Limb (tissue), 2 donors: ENCODE measurements around the gene ATF6.
"Not testable (repeated sequence)": the region's sequence is repeated elsewhere in the genome, so short reads cannot be mapped to it uniquely, and the experiment has no call there.

Experiments used
- DNase-seq, 2 donors: peaks; one replicate each; pipeline ENCODE4 v3.0.0-alpha.2; 2016; ENCODE audit errors: extremely low spot score in 2 of 2

Gene ATF6

DNA sequence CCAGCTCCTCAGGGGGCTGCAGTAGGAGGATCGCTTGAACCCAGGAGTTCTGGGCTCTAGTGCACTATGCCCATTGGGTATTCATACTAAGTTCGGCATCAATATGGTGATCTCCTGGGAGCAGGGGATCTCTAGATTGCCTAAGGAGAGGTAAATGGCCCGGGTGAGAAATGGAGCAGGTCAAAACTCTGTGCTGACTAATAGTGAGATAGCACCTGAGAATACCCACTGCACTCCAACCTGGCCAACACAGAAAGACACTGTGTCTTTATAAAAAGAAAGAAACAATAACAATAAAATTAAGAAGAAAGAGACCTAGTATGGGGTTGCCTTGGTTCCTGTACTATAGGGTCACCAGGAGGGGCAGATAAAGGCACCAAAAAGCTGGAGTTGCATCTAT lies 30.3 kb upstream of the ATF6 start:
- DNase-seq: no peak

DNA sequence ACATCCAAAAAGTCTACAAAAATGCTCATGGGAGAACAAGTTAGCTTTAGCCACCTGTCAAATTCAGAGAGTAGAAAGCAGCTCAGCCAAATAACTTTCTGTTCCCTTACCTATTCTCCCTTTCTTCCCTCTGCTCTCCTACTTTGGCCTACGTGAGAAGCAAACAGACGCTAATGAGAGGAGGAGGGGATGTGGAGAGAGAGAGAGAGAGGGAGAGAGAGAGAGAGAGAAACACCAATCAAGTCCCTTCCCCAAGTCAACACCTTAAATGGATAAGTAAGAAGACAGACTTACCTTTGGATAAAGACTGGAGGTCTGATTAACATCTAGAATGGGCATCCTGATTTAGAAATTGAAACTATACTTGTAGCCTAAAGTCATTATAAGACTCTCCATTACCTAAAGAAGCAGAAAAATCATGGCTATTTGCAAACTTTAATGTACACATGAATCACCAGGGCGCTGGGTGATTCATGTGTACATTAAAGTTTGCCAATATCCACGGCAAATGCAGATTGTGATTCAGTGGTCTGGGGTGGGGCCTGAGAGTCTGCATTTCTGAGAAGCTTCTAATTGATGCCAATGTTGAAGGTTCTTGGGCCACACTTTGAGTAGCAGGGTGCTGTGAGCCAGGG lies 29.7 kb upstream of the ATF6 start:
- DNase-seq: no peak

DNA sequence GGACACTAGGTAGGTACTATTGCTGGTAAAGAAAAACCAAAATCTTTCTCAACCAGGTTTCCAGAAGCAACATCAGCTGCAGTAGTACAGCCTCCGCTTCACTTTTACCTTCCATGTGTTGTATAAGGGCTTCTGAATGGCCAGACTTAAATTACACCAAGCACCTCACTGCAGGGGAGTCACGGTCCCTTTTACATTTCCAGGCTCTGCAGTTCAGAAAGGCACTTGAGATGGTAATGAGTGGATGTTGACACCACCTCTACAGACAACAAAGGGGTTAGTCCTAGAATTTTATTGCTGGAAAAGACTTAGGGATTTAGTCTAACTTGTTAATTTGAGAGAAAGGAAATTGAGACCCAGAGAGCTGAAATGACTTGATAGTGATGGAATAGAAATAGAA lies 28.5 kb upstream of the ATF6 start:
- DNase-seq: no peak

DNA sequence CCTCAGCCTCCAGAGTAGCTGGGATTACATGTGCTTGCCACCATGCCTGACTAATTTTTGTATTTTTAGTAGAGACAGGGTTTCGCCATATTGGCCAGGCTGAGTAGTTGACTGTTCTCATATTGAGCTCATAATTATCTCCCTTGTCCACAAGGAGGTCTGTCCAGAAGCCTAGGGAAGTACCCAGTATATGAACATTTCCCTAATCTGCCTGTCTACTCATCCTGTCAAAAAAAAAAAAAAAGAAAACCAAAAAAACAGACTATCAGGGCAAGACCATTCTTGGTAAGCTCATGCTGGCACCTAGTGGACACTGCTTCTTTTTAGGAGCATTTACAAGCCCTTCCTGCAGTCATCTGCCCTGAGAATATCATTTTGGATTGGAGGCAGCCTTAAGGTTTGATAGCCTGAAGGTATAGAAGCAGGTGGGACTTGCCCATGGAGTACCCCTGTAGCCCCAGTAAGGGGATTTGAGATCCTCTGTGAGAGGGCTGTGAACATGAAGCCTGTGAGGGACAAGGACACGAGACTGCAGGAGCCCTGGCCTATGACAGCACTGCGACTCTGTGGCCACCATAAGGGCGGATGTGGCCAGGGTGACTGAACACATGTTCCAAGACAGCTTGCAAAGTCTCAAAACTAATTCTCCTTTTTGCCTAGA lies 27.4 kb upstream of the ATF6 start:
- no peak for DNase-seq

DNA sequence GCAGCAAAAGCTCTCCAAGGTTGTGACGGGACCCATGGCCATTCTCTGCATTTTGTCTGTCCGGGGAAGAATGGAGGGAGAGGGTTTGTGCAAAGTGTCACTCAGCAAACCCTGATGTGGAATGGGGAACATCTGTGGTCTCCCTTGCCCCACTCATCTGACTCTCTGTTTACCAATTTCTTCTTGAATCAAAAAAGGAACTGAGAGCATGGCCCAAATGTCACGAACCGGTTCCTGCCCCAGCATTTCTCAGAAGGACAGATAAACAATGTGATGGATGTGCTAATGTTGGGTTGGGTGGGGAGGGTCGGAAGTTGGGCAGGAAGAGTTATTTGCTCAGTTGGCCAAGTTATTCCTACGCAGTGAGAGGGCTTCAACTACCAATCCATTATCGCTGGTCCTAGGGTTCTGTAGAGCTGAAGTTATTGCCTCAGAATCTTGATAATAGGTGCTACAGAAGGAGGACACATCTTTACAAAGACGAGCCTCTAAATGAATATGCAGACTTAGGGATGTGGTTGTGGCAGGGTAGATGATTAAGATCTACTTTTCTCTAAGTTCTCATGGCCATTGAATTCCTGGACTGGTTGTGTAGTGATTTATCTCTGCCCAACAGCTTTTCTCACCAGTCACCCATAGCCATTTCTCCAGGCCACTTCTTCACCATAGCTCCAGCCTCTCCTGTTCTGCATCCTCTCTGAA lies 26.1 kb upstream of the ATF6 start:
- no peak for DNase-seq

DNA sequence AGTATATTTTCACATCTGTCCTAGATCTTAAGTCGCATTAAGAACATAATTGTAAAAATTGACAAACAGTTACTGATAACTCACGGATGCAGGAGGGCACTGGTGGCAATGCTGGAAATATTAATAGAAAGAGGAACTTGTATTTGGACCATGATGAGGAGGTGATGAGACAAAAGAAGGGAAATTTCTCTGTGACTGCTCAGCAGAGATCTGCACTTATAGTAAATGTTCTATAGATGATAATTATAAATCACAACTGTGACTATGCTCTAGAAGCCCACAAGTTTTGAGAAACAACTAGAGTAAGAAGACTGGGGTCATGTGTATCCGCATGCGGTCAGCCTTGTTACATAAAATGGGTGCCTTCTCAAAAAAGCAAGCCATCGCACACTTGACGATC lies 25.2 kb upstream of the ATF6 start:
- no peak for DNase-seq

DNA sequence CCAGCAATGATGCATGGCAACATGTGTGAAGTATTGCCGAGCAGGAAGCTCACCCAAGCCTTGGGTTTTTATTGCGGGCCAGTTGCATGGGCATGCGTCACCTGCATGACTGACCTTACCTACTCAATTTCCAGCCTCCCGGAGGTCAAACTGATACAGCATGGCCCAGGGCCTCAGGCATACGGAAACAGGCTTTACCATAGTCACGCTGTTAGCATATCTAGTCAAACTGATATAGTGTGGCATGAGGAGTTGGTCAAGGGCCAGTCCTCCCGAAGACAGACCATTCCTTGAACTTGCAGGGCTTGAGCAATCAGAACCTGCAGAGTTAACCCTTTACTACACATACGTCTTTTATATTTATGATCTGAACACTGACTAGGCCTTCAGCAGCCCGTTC lies 22.9 kb upstream of the ATF6 start:
- DNase-seq: no peak

DNA sequence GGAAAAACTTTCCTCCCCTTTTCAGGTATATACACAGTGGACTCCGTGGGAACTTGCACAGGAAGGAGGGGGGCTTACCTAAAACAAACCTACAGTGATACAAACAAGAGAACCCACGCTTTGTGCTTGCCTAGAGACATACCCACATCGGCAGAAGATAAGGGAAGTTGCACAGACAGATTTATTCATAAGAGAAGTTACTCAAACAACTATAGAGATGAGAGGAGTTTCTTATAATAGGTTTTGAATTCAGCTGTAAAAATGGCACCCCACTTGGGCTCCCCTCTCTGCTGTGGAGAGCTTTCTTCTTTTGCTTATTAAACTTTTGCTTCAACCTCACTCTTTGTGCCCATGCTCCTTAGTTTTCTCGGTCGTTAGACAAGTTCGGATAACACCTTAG lies 18.3 kb upstream of the ATF6 start:
- no peak for DNase-seq

DNA sequence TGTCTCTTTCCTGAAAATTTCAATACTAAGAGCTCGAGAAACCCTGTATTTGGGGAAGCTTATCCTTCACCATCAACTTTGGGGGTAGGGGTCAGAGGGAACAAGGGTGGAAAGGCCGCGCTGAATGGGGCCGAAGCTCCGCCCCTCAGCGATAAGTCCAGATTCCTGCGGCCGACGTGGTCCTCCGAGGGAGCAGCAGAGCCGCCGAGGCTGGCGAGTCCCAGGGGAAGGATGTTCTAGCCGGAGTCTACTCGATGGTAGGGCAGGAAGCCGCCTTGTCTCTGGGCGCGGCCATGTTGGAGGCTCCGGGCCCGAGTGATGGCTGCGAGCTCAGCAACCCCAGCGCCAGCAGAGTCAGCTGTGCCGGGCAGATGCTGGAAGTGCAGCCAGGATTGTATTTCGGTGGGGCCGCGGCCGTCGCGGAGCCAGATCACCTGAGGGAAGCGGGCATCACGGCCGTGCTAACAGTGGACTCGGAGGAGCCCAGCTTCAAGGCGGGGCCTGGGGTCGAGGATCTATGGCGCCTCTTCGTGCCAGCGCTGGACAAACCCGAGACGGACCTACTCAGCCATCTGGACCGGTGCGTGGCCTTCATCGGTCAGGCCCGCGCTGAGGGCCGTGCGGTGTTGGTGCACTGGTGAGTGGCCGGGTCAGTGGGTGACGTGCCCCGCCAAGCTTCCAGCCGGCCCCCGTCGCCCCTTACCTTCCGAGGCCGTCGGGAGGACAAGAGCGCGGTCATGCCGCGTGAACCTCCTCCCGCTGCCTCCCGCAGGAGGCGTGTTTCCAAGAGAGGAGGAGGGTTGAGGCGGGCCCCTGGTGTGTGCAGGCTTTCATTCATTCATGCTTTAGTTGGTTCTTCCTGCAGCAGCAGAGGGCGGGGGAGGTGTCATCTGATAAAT lies 16.4 kb upstream of the ATF6 start, which contains the start of gene DUSP12:
Gene DUSP12, plus strand, starts transcription at position 278 of the 899 bp plus-strand sequence. Its CDS starts 16 bp downstream, at position 294.
- DNase-seq: peak; percentile 95 to 98

DNA sequence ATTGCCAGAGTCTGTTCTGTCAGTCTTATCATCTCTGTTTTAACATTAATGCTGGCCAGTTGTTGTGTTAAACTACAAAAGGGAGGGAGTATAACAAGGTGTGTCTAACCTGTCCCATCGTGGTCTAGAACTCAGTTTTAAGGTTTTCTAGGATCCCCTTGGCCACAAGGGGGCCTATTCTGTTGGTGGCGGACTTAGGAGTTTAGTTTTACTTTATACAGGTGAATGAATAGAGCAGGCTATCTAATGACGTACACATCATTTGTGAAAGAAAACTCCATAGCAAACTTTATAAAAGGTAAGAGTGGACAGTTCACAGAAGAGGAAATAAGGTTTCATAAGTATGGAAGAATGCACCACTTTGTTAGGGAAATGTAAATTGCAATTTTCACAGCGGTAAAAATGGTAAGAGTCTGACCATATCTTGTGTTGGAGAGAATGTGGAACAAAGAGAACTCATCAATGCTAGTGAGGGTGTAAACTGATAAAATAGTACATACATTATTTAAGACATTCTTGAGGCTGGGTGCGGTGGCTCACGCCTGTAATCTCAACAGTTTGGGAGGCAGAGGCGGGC lies 2.5 kb upstream of the ATF6 start:
- DNase-seq: no peak

DNA sequence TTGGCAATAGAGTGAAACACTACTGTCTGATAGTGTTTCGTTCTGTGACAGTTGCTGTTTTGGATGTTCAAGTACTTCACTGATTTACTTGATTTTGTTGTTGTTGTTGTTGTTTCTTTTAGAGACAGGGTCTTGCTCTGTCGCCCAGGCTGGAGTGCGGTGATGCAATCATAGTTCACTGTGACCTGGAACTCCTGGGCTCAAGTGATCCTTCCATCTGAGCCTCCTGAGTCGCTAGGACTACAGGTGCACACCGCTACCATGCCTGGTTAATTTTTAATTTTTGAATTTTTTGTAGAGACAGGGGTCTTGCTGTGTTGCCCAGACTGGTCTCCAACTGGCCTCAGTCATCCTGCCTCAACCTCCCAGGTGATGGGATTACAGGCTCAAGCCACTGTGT lies 2.3 kb downstream of the ATF6 start:
- DNase-seq: no peak

DNA sequence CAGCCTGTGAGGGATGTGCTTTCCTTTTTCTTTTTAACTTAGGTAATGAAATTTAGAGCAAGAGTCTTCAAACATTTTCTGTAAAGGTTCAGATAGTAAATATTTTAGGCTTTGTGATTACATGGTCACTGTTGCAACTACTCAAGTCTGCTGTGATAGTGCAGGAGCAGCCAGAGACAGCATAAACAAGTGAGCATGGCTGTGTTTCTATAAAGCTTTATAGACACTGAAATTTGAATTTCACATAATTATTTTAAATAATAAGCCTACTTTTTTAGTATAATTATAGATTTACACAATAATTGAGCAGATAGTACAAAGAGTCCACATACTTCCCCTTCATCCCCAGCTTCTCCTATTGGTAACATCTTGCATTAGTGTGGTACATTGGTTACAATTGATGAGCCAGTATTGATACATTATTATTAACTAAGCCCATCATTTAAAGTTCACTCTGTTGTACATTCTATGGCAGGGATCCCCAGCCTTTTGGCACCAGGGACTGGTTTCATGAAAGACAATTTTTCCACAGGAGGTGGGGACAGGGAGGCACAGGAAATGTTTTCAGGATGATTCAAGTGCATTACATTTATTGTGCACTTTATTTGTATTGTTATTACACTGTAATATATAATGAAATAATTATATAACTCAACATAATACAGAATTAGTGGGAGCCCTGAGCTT lies 3.0 kb downstream of the ATF6 start:
- DNase-seq: no peak

DNA sequence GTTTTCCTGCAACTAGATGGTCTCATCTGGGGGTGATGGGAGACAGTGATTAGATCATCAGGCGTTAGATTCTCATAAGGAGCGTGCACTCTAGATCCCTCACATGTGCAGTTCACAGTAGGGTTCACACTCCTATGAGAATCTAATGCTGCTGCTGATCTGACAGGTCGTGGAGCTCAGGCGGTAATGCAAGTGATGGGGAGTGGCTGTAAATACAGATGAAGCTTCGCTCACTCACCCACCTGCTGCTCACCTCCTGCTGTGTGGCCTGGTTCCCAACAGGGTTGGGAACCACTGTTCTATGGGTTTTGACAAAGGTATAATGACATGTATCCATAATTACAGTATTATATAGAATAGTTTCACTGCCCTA lies 3.5 kb downstream of the ATF6 start:
- DNase-seq: not testable (repeated sequence)

DNA sequence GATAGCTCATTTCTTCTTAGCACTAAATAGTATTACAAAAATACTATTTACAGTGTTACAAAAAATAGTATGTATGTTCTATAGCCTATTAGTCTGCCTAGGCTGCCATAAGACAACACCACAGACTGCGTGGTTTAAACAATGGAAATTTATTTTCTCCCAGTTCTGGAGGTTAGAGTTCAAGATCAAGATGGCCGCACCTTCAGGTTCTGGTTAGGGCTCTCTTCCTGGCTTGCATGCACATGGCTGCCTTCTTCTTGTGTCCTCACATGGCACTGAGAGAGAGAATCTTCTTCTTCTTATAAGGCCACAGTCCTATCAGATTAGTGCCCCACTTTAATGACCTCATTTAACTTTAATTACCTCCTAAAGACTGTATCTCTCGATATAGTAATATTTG lies 4.1 kb downstream of the ATF6 start:
- no peak for DNase-seq

DNA sequence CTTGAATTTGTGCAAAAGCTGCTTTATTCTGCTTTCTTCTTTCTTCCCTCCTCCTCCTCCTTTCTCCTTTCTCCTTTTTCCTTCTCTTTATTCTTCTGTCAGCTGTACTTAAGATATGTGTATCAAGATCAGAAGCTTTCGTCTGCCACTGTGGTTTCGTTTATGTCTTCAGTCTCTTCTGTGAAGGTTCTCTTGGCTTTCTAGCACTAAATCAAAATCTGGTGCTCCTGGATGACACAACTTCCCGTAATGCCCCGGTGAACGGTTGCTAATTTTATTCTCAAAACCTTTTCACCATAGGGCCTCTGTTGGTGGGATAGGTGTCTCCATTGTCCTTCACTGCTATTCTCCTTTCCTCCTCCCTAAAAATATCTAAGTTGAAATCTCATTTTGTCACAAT lies 5.0 kb downstream of the ATF6 start:
- no peak for DNase-seq

DNA sequence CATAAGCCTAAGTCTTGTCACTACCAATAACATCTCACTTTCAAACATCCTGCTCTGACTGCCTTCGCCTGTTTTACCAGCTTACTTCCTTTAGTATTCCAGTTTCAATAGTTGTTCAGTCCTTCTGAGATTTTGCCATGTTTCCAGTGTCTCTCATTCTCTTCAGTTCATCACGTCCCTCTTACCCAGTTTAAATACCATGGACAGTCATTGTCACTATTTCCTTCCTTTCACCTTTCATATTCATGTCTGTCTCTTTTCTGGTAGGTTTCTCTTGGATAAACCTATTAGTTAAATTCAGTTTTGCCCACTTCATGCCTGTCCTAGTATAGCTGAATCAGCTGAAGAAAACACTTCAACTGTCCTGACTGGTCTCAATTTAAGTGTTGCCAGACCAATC lies 5.9 kb downstream of the ATF6 start:
- DNase-seq: no peak

DNA sequence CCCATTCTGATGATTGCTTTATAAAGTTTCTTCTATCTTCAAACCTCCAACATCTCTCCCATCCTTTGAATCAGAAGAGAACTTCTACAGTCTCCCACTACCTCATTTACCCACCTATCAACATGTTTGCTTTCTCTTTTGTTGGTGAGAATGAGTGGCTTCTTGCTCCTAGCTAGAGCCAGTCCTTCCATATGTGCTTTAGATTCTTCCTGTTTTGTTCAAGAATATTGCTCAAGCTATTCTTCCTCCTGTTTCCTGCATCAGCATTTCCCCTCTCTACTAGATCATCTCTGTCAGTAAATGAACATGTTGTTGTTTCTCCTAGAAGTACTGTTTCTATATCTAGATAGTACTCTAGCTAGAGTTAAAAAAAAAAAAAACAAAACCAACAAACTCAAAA lies 6.3 kb downstream of the ATF6 start:
- no peak for DNase-seq

DNA sequence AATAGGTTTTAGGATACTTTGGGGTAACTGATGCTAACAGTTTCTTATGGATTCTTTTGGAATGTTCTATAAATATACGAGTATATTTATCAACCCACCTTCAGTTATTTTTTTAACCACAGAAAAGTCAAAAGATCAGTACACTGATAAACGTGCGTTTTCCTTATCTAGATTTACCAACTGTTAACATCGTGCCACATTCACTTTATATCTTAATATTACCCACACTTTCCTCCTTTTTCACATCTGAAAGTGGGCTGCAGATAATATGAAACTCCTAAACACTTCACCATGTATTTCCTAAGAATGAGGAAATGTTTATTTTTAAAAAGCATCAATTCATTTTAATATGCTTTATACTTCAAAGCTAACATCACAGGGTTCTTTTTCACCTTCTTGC lies 7.7 kb downstream of the ATF6 start:
- no peak for DNase-seq

DNA sequence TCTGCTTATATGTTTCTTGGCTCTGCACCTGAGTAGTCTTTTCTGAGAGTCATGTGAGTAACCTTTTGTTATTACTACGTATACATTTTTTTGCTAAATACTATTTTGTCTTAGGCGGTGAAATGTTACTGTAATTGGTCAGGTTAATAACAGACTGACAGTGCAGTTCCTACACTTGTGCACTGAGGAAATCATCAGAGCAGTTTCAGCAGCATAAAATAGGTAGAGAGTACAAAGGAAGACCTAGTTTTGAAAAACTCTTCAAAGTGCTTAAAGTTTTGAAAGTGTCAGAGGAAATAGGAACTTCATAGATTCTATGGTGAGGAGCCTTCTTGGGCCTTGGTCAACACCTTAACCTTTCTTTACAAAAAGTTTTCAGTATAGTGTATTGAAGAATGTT lies 11.1 kb downstream of the ATF6 start:
- no peak for DNase-seq

DNA sequence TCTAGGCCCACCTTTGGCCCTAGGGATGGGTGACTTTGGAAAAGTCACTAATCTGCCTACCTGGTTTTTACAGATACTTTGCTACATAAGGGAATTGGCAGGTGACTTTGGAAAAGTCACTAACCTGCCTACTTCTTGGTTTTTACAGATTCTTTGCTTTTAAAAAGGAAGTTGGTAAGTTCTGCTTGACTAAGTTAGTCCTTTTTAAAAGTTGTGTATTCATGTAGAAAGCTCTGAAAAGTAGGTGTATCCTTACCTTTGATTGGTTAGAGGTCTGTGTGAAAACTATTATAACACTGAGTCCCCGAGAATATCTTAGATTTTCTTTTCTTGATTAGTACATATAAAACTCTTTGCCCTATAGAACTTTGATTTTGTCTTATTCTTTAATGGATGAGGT lies 12.4 kb downstream of the ATF6 start:
- no peak for DNase-seq

DNA sequence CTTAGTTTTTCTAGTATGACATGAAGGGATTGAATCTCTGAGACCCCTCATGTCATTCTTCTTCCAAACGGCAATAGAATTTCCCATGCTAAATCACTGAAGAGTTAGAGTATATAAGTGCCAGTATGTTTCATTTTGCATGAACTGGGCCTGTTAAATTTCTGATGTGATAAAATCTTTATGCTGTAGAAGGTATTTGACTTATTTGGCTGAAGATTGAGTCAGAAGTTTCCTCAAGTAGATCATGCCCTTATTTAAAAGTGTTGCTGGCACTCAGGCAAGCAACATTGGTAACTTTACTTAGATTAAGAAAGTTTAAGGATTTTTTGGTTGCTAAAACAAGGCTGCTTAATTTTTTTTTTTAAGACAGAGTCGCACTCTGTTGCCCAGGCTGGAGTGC lies 13.3 kb downstream of the ATF6 start:
- DNase-seq: no peak
